SK-N-SH treated with all-trans-retinoic acid at 6 μM for 48 hours (cell line): Measurements from ENCODE around the gene KCNIP4.

Experiments
- ATAC-seq: fragments of 200-7000 bp; cut with Tn5 transposase; 3 replicates; pipeline ENCODE4 v1.9.1; 2020; ENCODE audit warnings: mild to moderate bottlenecking, moderate library complexity
- ARNTL ChIP-seq: fragments of 450-650 bp; formaldehyde crosslinking; IDR thresholded peaks from 2 replicates; pipeline ENCODE4 v1.5.0; 2020; ENCODE audit warnings: low read depth, mild to moderate bottlenecking, moderate library complexity, borderline replicate concordance
- CREB5 ChIP-seq: fragments of 250-450 bp; sonication (Bioruptor Pico); IDR thresholded peaks from 2 replicates; pipeline ENCODE4 v1.5.1; 2020; ENCODE audit warnings: low read depth, mild to moderate bottlenecking, moderate library complexity
- CSDC2 ChIP-seq: fragments of 250-450 bp; sonication (Bioruptor Pico); IDR thresholded peaks from 2 replicates; pipeline ENCODE4 v1.5.0; 2020; ENCODE audit warnings: mild to moderate bottlenecking, moderate library complexity
- CSRNP3 ChIP-seq: fragments of 250-450 bp; sonication (Bioruptor Pico); IDR thresholded peaks from 2 replicates; pipeline ENCODE4 v1.5.1; 2021; ENCODE audit warnings: mild to moderate bottlenecking, moderate library complexity
- ESRRG ChIP-seq: fragments of 250-450 bp; sonication (Bioruptor Pico); IDR thresholded peaks from 2 replicates; pipeline ENCODE4 v1.6.1; 2021; ENCODE audit warnings: mild to moderate bottlenecking
- GLIS3 ChIP-seq: fragments of 250-450 bp; sonication (Bioruptor Pico); IDR thresholded peaks from 2 replicates; pipeline ENCODE4 v1.5.0; 2020; ENCODE audit warnings: mild to moderate bottlenecking, moderate library complexity
- ISL1 ChIP-seq: fragments of 250-450 bp; sonication (Bioruptor Pico); IDR thresholded peaks from 2 replicates; pipeline ENCODE4 v2.1.2; 2022; ENCODE audit warnings: mild to moderate bottlenecking, moderate library complexity
- PATZ1 ChIP-seq: fragments of 250-450 bp; sonication (Bioruptor Pico); IDR thresholded peaks from 2 replicates; pipeline ENCODE4 v1.8.0; 2020; ENCODE audit warnings: mild to moderate bottlenecking, moderate library complexity, borderline replicate concordance
- POU6F1 ChIP-seq: fragments of 250-450 bp; sonication (Bioruptor Pico); IDR thresholded peaks from 2 replicates; pipeline ENCODE4 v1.8.0; 2021; ENCODE audit warnings: low read depth, mild to moderate bottlenecking, moderate library complexity, borderline replicate concordance
- PPARA ChIP-seq: fragments of 250-450 bp; sonication (Bioruptor Pico); IDR thresholded peaks from 2 replicates; pipeline ENCODE4 v1.5.0; 2020; ENCODE audit warnings: mild to moderate bottlenecking, borderline replicate concordance
- RARB ChIP-seq: fragments of 250-450 bp; sonication (Bioruptor Pico); IDR thresholded peaks from 2 replicates; pipeline ENCODE4 v1.8.0; 2021; ENCODE audit warnings: mild to moderate bottlenecking, moderate library complexity
- SNAI2 ChIP-seq: fragments of 250-450 bp; sonication (Bioruptor Pico); IDR thresholded peaks from 2 replicates; pipeline ENCODE4 v1.5.0; 2020; ENCODE audit warnings: mild to moderate bottlenecking, moderate library complexity
- TCF4 ChIP-seq: fragments of 250-450 bp; sonication (Bioruptor Pico); IDR thresholded peaks from 2 replicates; pipeline ENCODE4 v1.8.0; 2021; ENCODE audit warnings: mild to moderate bottlenecking, moderate library complexity, borderline replicate concordance
- ZFP3 ChIP-seq: fragments of 250-450 bp; sonication (Bioruptor Pico); IDR thresholded peaks from 2 replicates; pipeline ENCODE4 v1.5.0; 2020; ENCODE audit warnings: mild to moderate bottlenecking, moderate library complexity
- ZFP30 ChIP-seq: fragments of 450-650 bp; formaldehyde crosslinking; IDR thresholded peaks from 2 replicates; pipeline ENCODE4 v1.5.0; 2022; ENCODE audit warnings: mild to moderate bottlenecking, moderate library complexity
- ZNF565 ChIP-seq: fragments of 450-650 bp; formaldehyde crosslinking; conservative IDR thresholded peaks from 2 replicates; pipeline ENCODE4 v1.5.0; 2020; ENCODE audit warnings: low read depth, mild to moderate bottlenecking, moderate library complexity
- ZNF70 ChIP-seq: fragments of 450-650 bp; formaldehyde crosslinking; IDR thresholded peaks from 2 replicates; pipeline ENCODE4 v1.5.0; 2020; ENCODE audit warnings: mild to moderate bottlenecking, moderate library complexity

Gene KCNIP4

GRCh38 chr4:20711335-20711734 is 1237.2 kb downstream of the KCNIP4 start (continued):
- TF ChIP-seq CREB5 (CRISPR knock-in tag) (no peak), GLIS3 (CRISPR knock-in tag) (0 out of 2 replicates have a peak, but pooled peaks have one; percentile 53), SNAI2 (CRISPR knock-in tag) (0 out of 2 replicates have a peak, but pooled peaks have one; percentile 9), ZNF70 (CRISPR knock-in tag) (no peak), PPARA (CRISPR knock-in tag) (no peak), CSRNP3 (CRISPR knock-in tag) (peak; percentile 88)

- TF ChIP-seq ISL1 (CRISPR knock-in tag) (no peak), TCF4 (CRISPR knock-in tag) (peak; percentile 12; the same call in 1 of the 2 replicates), ESRRG (CRISPR knock-in tag) (no peak), CREB5 (CRISPR knock-in tag) (no peak)
- TF ChIP-seq, all 23 proteins: peak for 1
- peak; percentile 99 for ATAC-seq
Observed at GRCh38 chr4:20700007-20700761, 1248.4 kb downstream of the KCNIP4 start, which contains the start of gene PACRGL. TSS of gene PACRGL (plus strand) at chr4:20700458. CDS start at chr4:20704482, 4,024 bp downstream.

GRCh38 chr4:20698820-20699219 is 1249.8 kb downstream of the KCNIP4 start:
- TF ChIP-seq RARB (CRISPR knock-in tag) = no peak
- no peak for ATAC-seq

GRCh38 chr4:20698382-20698781 is 1250.2 kb downstream of the KCNIP4 start:
- ATAC-seq = no peak
- TF ChIP-seq CSDC2 (CRISPR knock-in tag) (no peak), PATZ1 (CRISPR knock-in tag) (no peak), ESRRG (CRISPR knock-in tag) (no peak), ZNF565 (CRISPR knock-in tag) (no peak), GLIS3 (CRISPR knock-in tag) (no peak), CSRNP3 (CRISPR knock-in tag) (no peak), TCF4 (CRISPR knock-in tag) (no peak), CREB5 (CRISPR knock-in tag) (no peak), ZFP3 (CRISPR knock-in tag) (no peak), POU6F1 (CRISPR knock-in tag) (no peak), ISL1 (CRISPR knock-in tag) (no peak), ZFP30 (CRISPR knock-in tag) (no peak), ARNTL (no peak)
